ENCODE results near the gene NTM.

GRCh38 chr11:132123449-132123848, 753.0 kb downstream of the NTM start:
- TF ChIP-seq CTCF (IDR thresholded peaks at IDR 0.05; ENCODE audit: poor library complexity) (no peak), EZH2 (IDR thresholded peaks at IDR 0.05; ENCODE audit: borderline replicate concordance) (no peak), EZH2phosphoT487 (IDR thresholded peaks at IDR 0.05; ENCODE audit: low read depth, severe bottlenecking, unreplicated experiment) (no peak)

Measured in hepatocyte (in vitro differentiated cells).